Liver (tissue), 9 donors: ENCODE results near the gene SLC22A5. TPM values are rescaled to one million over a fixed set of nuclear protein-coding genes. Genes with fewer than 3 reads are reported as not detected.
"Not testable (repeated sequence)": the region's sequence is repeated elsewhere in the genome, so short reads cannot be mapped to it uniquely, and the experiment has no call there.

ENCODE experiments used
- DNase-seq: peaks from one replicate; pipeline ENCODE4 v3.0.0-alpha.2; 2017; ENCODE audit warnings: low spot score
- H3K27ac ChIP-seq, 2 donors: one replicate each; pipeline ENCODE4 v1.7.0; 2013; ENCODE audit warnings: inconsistent platforms in 2 of 2, low read length in 2 of 2, control low read depth in 1 of 2, low read depth in 1 of 2, mild to moderate bottlenecking in 1 of 2
- H3K27me3 ChIP-seq, 4 donors: one replicate each; pipeline versions ENCODE4 v1.6.1 to v1.7.0; 2013; ENCODE audit warnings: low read length in 3 of 4, inconsistent platforms in 1 of 4, mild to moderate bottlenecking in 1 of 4, moderate library complexity in 1 of 4; ENCODE audit not compliant: control insufficient read depth in 4 of 4, insufficient read depth in 4 of 4
- H3K36me3 ChIP-seq, 4 donors: one replicate each; pipeline versions ENCODE4 v1.6.1 to v1.7.0; 2013; ENCODE audit warnings: low read length in 3 of 4, mild to moderate bottlenecking in 3 of 4, low read depth in 1 of 4, moderate library complexity in 1 of 4; ENCODE audit not compliant: control insufficient read depth in 4 of 4, insufficient read depth in 3 of 4
- H3K4me1 ChIP-seq, 4 donors: one replicate each; pipeline versions ENCODE4 v1.6.1 to v1.7.0; 2013; ENCODE audit warnings: low read length in 3 of 4, mild to moderate bottlenecking in 3 of 4, moderate library complexity in 1 of 4; ENCODE audit not compliant: control insufficient read depth in 4 of 4, insufficient read depth in 4 of 4
- H3K4me3 ChIP-seq, 3 donors: one replicate each; pipeline versions ENCODE4 v1.6.1 to v1.7.0; 2013; ENCODE audit warnings: low read length in 3 of 3, control low read depth in 1 of 3, low read depth in 1 of 3, mild to moderate bottlenecking in 1 of 3
- H3K9ac ChIP-seq, 2 donors: one replicate each; pipeline ENCODE4 v1.7.0; 2013; ENCODE audit warnings: low read length in 2 of 2, mild to moderate bottlenecking in 2 of 2, moderate library complexity in 2 of 2, control low read depth in 1 of 2, low read depth in 1 of 2
- H3K9me3 ChIP-seq, 4 donors: one replicate each; pipeline versions ENCODE4 v1.6.1 to v1.7.0; 2013; ENCODE audit warnings: low read length in 3 of 4; ENCODE audit not compliant: control insufficient read depth in 4 of 4
- FOXA1 ChIP-seq: IDR thresholded peaks from 2 replicates; pipeline ENCODE4 v1.6.1; 2016; ENCODE audit warnings: antibody characterized with exemption
- GABPA ChIP-seq, 2 donors: IDR thresholded peaks in 1 of 2; conservative IDR thresholded peaks in 1 of 2; 2 replicates each; pipeline ENCODE4 v1.6.1; 2016; ENCODE audit warnings: antibody characterized with exemption in 2 of 2, mild to moderate bottlenecking in 1 of 2, moderate library complexity in 1 of 2
- HNF4A ChIP-seq, 2 donors: conservative IDR thresholded peaks; 2 replicates each; pipeline ENCODE4 v1.6.1; 2016; ENCODE audit warnings: antibody characterized with exemption in 2 of 2, mild to moderate bottlenecking in 2 of 2
- HNF4G ChIP-seq: IDR thresholded peaks from 2 replicates; pipeline ENCODE4 v1.6.1; 2016; ENCODE audit warnings: antibody characterized with exemption
- JUND ChIP-seq, 2 donors: IDR thresholded peaks; 2 replicates each; pipeline ENCODE4 v1.6.1; 2016; ENCODE audit warnings: antibody characterized with exemption in 2 of 2
- RAD21 ChIP-seq, 2 donors: IDR thresholded peaks; 2 replicates each; pipeline ENCODE4 v1.6.1; 2016; ENCODE audit warnings: antibody characterized with exemption in 2 of 2, mild to moderate bottlenecking in 2 of 2
- TAF1 ChIP-seq: conservative IDR thresholded peaks from 2 replicates; pipeline ENCODE4 v1.6.1; 2016; ENCODE audit warnings: antibody characterized with exemption, mild to moderate bottlenecking
- YY1 ChIP-seq: IDR thresholded peaks from 2 replicates; pipeline ENCODE4 v1.6.1; 2016; ENCODE audit warnings: antibody characterized with exemption, mild to moderate bottlenecking
- WGBS: extraction: QIAGEN DNeasy Blood & Tissue Kit; methylation state at CpG from one replicate; pipeline ENCODE4 v1.1.7; 2013; 5-methylcytosine and 5-hydroxymethylcytosine counted together
- polyA plus RNA-seq, 2 donors: library from polyadenylated mRNA; stranded (reverse) in 1 of 2; unstranded in 1 of 2; fragments of 200-250 nt in 1 of 2; fragments of >200 nt in 1 of 2; fragmentation: Nextera tagmentation in 1 of 2; extraction: Ambion mirVana in 1 of 2; gene quantifications; one replicate each; pipeline versions ENCODE4 v1.2.1 to v1.2.3, GENCODE V29; 2013 to 2015
- total RNA-seq, 2 donors: library from RNA; depleted of rRNA; stranded (reverse); fragments of >200 nt; gene quantifications; one replicate each; pipeline ENCODE4 v1.2.3, GENCODE V29; 2014
- TF ChIP-seq, protein P1 (sequence below): IDR thresholded peaks from 2 replicates; pipeline ENCODE4 v1.6.1; 2016; ENCODE audit warnings: antibody characterized with exemption
- TF ChIP-seq, protein P2 (sequence below): fragments of 150-350 bp; IDR thresholded peaks from 2 replicates; pipeline ENCODE4 v1.5.1; 2017; ENCODE audit warnings: improper control_type of control experiment, low read depth, low read length; ENCODE audit not compliant: missing input control
- TF ChIP-seq, protein P3 (sequence below): IDR thresholded peaks from 2 replicates; pipeline ENCODE4 v1.6.1; 2016; ENCODE audit warnings: antibody characterized with exemption
- TF ChIP-seq, protein P4 (sequence below): IDR thresholded peaks from 2 replicates; pipeline ENCODE4 v1.6.1; 2016; ENCODE audit warnings: antibody characterized with exemption
- donor health status: healthy.
- donor health status: healthy.
- donor health status: healthy.
- donor health status: healthy.
- donor health status: healthy.

Gene SLC22A5
- total and polyA plus RNA-seq, 4 donors = 3.4 to 12.7 (median 8.5) TPM

DNA sequence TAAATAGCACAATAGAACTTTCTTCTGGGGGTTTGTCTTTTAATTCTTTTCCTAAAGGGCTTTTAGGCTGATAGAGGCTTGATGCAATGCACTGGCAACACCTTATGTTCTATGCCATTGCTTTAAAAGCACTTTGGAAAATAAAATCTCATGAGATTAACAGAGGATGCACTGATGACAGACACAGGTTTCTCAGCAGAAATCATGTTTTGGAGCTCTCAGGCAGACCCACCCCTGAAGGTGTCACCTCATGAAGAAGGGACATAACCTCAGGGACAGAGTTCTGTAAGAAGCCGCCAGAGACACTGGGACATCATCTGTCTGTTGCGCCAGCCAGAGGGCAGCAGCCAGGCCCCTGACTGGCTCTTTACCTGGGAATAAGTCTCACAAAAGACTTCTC is 27.7 kb downstream of the SLC22A5 start:
- TF ChIP-seq GABPA (IDR thresholded peaks at IDR 0.05 in 1 of 2, conservative IDR thresholded peaks at IDR 0.05 in 1 of 2) (no peak), HNF4A (conservative IDR thresholded peaks at IDR 0.05) (no peak), JUND (IDR thresholded peaks at IDR 0.05) (no peak), YY1 (no peak), RAD21 (IDR thresholded peaks at IDR 0.05) (no peak), HNF4G (no peak), TAF1 (no peak), FOXA1 (no peak)
- TF ChIP-seq, protein P1, sequence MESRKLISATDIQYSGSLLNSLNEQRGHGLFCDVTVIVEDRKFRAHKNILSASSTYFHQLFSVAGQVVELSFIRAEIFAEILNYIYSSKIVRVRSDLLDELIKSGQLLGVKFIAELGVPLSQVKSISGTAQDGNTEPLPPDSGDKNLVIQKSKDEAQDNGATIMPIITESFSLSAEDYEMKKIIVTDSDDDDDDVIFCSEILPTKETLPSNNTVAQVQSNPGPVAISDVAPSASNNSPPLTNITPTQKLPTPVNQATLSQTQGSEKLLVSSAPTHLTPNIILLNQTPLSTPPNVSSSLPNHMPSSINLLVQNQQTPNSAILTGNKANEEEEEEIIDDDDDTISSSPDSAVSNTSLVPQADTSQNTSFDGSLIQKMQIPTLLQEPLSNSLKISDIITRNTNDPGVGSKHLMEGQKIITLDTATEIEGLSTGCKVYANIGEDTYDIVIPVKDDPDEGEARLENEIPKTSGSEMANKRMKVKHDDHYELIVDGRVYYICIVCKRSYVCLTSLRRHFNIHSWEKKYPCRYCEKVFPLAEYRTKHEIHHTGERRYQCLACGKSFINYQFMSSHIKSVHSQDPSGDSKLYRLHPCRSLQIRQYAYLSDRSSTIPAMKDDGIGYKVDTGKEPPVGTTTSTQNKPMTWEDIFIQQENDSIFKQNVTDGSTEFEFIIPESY = no peak
- TF ChIP-seq, protein P2, sequence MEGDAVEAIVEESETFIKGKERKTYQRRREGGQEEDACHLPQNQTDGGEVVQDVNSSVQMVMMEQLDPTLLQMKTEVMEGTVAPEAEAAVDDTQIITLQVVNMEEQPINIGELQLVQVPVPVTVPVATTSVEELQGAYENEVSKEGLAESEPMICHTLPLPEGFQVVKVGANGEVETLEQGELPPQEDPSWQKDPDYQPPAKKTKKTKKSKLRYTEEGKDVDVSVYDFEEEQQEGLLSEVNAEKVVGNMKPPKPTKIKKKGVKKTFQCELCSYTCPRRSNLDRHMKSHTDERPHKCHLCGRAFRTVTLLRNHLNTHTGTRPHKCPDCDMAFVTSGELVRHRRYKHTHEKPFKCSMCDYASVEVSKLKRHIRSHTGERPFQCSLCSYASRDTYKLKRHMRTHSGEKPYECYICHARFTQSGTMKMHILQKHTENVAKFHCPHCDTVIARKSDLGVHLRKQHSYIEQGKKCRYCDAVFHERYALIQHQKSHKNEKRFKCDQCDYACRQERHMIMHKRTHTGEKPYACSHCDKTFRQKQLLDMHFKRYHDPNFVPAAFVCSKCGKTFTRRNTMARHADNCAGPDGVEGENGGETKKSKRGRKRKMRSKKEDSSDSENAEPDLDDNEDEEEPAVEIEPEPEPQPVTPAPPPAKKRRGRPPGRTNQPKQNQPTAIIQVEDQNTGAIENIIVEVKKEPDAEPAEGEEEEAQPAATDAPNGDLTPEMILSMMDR = no peak
- TF ChIP-seq, protein P3, sequence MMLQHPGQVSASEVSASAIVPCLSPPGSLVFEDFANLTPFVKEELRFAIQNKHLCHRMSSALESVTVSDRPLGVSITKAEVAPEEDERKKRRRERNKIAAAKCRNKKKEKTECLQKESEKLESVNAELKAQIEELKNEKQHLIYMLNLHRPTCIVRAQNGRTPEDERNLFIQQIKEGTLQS = no peak
- TF ChIP-seq, protein P4, sequence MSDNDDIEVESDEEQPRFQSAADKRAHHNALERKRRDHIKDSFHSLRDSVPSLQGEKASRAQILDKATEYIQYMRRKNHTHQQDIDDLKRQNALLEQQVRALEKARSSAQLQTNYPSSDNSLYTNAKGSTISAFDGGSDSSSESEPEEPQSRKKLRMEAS = no peak
- WGBS = 95% methylated on average over 2 of the region's 2 CpGs
- H3K9ac ChIP-seq = no peak overlapping the region
- no peaks in the 10 kb centered on the region for H3K27me3 ChIP-seq
- peak; percentile 10 for DNase-seq
- H3K36me3 ChIP-seq = peaks cover 2 to 35% (median 16%) of the 10 kb centered on the region in 4 donors
- no peaks in the 10 kb centered on the region for H3K9me3 ChIP-seq
- no peak overlapping the region for H3K27ac ChIP-seq
- H3K4me3 ChIP-seq = no peak overlapping the region
- no peaks in the 10 kb centered on the region for H3K4me1 ChIP-seq

DNA sequence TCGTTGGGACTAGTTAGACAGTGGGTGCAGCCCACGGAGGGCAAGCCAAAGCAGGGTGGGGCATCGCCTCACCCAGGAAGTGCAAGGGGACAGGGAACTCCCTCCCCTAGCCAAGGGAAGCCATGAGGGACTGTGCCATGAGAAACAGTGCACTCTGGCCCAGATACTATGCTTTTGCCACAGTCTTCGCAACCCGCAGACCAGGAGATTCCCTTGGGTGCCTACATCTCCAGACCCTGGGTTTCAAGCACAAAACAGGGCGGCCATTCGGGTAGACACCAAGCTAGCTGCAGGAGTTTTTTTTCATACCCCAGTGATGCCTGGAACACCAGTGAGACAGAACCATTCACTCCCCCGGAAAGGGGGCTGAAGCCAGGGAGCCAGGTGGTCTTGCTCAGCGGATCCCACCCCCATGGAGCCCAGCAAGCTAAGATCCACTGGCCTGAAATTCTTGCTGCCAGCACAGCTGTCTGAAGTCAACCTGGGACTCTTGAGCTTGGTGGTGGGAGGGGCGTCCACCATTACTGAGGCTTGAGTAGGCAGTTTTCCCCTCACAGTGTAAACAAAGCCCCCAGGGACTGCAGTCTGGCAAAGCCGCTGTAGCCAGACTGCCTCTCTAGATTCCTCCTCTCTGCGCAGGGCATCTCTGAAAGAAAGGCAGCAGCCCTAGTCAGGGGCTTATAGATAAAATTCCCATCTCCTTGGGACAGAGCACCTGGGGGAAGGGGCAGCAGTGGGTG is 28.6 kb downstream of the SLC22A5 start:
- peak; percentile 16 for DNase-seq
- 93% methylated on average over 12 of the region's 12 CpGs for WGBS

DNA sequence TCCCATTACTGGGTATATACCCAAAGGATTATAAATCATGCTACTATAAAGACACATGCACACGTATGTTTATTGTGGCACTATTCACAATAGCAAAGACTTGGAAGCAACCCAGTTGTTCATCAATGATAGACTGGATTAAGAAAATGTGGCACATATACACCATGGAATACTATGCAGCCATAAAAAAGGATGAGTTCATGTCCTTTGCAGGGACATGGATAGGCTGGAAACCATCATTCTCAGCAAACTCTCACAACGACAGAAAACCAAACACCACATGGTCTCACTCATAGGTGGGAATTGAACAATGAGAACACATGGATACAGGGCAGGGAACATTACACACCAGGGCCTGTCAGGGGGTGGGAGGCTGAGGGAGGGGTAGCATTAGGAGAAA is 34.5 kb downstream of the SLC22A5 start:
- H3K4me1 ChIP-seq = peaks cover 3 to 12% (median 11%) of the 10 kb centered on the region in 4 donors
- H3K27ac ChIP-seq, H3K4me3 ChIP-seq, DNase-seq, H3K9ac ChIP-seq, H3K27me3 ChIP-seq, H3K36me3 ChIP-seq, H3K9me3 ChIP-seq: not testable (repeated sequence)
- 88% methylated on average over 2 of the region's 2 CpGs for WGBS

More for the DNA sequence above, 28.6 kb downstream of the SLC22A5 start:
- not testable (repeated sequence) for H3K27me3 ChIP-seq, H3K4me3 ChIP-seq, H3K4me1 ChIP-seq, H3K9me3 ChIP-seq, H3K9ac ChIP-seq, H3K27ac ChIP-seq
- H3K36me3 ChIP-seq = peaks cover 0 to 26% (median 15%) of the 10 kb centered on the region in 4 donors
